Stomach (tissue), 9 donors: ENCODE results near the gene TMEM222. TPM values are rescaled to one million over a fixed set of nuclear protein-coding genes. Genes with fewer than 3 reads are reported as not detected.

ENCODE experiments used
- DNase-seq, 2 donors: peaks; one replicate each; pipeline versions ENCODE4 v3.0.0 to v3.0.0-alpha.2; 2013 to 2019
- H3K27ac ChIP-seq, 5 donors: fragments of 200-600 bp in 4 of 5; sonication (generic) in 4 of 5; one replicate each; pipeline ENCODE4 v1.5.1; 2013 to 2019; ENCODE audit warnings: mild to moderate bottlenecking in 1 of 5, moderate library complexity in 1 of 5
- H3K27me3 ChIP-seq, 3 donors: fragments of 200-600 bp; sonication (generic); one replicate each; pipeline ENCODE4 v1.5.1; 2017 to 2019; ENCODE audit warnings: mixed run types in 1 of 3
- H3K36me3 ChIP-seq, 4 donors: fragments of 200-600 bp; sonication (generic); 1 replicate in 3 of 4; 2 replicates in 1 of 4; pipeline ENCODE4 v1.5.1; 2016 to 2019
- H3K4me1 ChIP-seq, 4 donors: fragments of 200-600 bp; sonication (generic); one replicate each; pipeline ENCODE4 v1.5.1; 2016 to 2019
- H3K4me3 ChIP-seq, 4 donors: fragments of 200-600 bp; sonication (generic) in 3 of 4; one replicate each; pipeline ENCODE4 v1.5.1; 2016 to 2019; ENCODE audit warnings: mild to moderate bottlenecking in 1 of 4
- H3K9me3 ChIP-seq, 4 donors: fragments of 200-600 bp; sonication (generic); one replicate each; pipeline ENCODE4 v1.5.1; 2016 to 2019
- CTCF ChIP-seq, 7 experiments: fragments of 450-650 bp in 4 of 7; fragments of 200-600 bp in 3 of 7; sonication (generic) in 3 of 7; IDR thresholded peaks; one replicate each; pipeline ENCODE4 v1.5.1; 2016 to 2019; ENCODE audit warnings: antibody characterized with exemption in 7 of 7, control low read depth in 2 of 7, mild to moderate bottlenecking in 1 of 7
- EP300 ChIP-seq: sonication (generic); formaldehyde crosslinking; IDR thresholded peaks from one replicate; pipeline ENCODE4 v1.6.1; 2017; ENCODE audit warnings: antibody characterized with exemption
- POLR2A ChIP-seq, 4 donors: fragments of 450-650 bp; IDR thresholded peaks; one replicate each; pipeline ENCODE4 v1.6.1; 2016; ENCODE audit warnings: antibody characterized with exemption in 4 of 4, control low read depth in 2 of 4, mild to moderate bottlenecking in 1 of 4, moderate library complexity in 1 of 4
- POLR2AphosphoS5 ChIP-seq, 3 donors: sonication (generic); formaldehyde crosslinking; IDR thresholded peaks; one replicate each; pipeline ENCODE4 v1.6.1; 2016; ENCODE audit warnings: antibody characterized with exemption in 3 of 3
- WGBS, 5 donors: extraction: QIAGEN DNeasy Blood & Tissue Kit in 3 of 5; methylation state at CpG; one replicate each; pipeline versions ENCODE4 v1.1.5 to v1.1.7; 2013 to 2018; 5-methylcytosine and 5-hydroxymethylcytosine counted together
- intact Hi-C: fragments of 100-400 bp; cut with DNase I; formaldehyde crosslinking; loops from one replicate; pipeline ENCODE4 v1.15.1; 2023; ENCODE audit warnings: low total_unique reads
- polyA plus RNA-seq, 3 donors: library from polyadenylated mRNA; stranded (reverse); fragments of 200-250 nt; gene quantifications; one replicate each; pipeline ENCODE4 v1.2.3, GENCODE V29; 2013
- total RNA-seq, 5 donors: library from RNA; depleted of rRNA; stranded (reverse); fragments of >200 nt; gene quantifications; one replicate each; pipeline versions ENCODE4 v1.1.0 to v1.2.3, GENCODE V29; 2014 to 2016
- donor health status: healthy with polysubstance abuse.
- donor health status: Bipolar disorder and iron deficiency.
- donor health status: healthy.

Gene TMEM222
- total and polyA plus RNA-seq, 8 donors: 1.8 to 39.9 (median 18.0) TPM

DNA sequence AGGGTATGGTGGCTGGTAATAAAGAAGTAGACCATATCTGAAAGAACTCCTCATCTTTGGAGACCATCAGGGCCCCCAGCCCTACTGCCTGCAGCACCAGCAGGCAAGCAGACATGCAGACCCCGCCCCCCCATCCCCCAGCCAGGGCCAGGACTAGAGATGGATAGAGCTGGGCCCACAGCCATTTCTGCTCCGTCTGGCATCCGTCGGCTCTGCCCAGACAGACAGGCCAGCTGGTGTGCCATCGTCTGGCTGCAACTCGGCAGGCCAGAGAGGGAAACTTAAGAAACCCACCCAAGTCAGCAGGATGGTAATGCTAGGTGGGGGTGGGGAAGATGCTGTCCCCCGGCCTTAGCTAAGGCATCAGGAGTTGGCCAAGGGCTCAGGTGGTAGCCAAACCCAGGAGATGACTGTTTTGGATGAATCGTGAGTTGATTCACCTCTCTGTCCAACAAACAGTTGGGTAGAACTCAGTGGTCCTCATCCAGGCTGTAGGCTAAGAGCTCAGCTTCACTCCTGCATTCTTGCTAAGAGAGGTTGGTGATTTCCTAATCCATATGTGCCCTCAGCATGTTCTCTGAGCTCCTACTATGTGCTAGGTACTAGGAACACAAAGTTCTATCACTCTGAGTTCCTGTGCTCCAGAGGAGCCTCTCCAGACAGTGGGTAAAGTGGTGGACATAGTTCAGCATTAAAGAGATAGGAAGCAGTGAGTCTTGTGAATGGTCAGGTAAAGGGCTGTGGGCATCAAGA, 23.2 kb upstream of the TMEM222 start:
- Histone ChIP-seq H3K4me1 (peaks cover 15 to 51% (median 31%) of the 10 kb centered on the region in 4 donors), H3K36me3 (peaks cover 62 to 96% (median 93%) of the 10 kb centered on the region in 4 donors), H3K27me3 (no peaks in the 10 kb centered on the region), H3K4me3 (no peak overlapping the region), H3K27ac (peak overlapping the region; percentile 46 to 90 (median 88)), H3K9me3 (no peaks in the 10 kb centered on the region)
- peak in 1 of 2 donors; percentile 73 for DNase-seq
- TF ChIP-seq POLR2A (IDR thresholded peaks at IDR 0.05) (no peak), CTCF (IDR thresholded peaks at IDR 0.05) (no peak), EP300 (no peak), POLR2AphosphoS5 (IDR thresholded peaks at IDR 0.05) (no peak)
- 64 to 85% (median 78%) methylated on average over 5 to 8 of the region's 8 CpGs for WGBS, 5 donors
- intact Hi-C loops: no loop called here

DNA sequence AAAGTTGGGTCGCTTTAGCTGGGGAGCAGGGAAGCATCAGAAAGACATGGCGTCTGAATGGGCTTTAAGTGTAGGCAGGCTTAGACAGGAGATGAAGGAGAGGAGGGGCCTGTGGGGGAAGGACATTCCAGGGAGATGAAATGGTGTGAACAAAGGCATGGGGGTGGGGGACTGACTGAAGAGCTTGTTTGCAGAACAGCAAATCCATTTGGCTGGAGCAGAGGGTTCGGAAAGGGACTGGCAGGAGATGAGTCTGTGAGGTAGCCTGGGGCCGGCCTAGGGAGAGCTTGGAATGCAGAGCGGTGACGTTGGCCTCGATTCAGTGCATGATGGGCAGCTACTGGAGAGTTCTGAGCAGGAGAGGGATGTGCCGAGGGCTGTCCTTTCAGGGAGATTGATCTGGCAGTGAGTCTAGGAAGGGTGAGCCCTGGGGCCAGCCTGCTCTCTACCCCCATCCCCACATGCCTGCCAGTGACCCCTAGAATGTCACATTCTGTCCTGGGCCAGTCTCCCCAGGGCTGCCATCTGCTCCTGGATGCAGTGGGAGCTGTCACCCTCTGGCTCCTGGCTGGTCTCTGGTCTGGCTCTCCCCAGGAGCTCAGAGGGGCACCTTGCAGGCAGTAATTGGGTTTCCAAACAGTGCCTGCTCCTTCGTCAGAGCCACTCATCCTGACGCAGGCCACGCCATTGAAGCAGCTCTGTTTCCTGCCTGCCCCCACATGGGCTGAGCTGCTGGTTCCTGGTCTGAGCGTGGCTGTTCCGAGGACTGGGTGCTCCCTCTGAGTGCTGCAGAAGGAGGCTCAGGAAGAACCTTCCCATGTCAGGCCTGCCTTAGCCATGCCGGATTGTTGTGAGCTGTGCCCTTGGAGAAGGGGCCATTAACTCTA, 22.3 kb upstream of the TMEM222 start:
- peak overlapping the region; percentile 46 to 90 (median 88) for H3K27ac ChIP-seq
- H3K4me1 ChIP-seq: peaks cover 15 to 51% (median 31%) of the 10 kb centered on the region in 4 donors
- peak; percentile 60 for TF ChIP-seq EP300
- TF ChIP-seq CTCF (IDR thresholded peaks at IDR 0.05): no peak
- peak in 2 of 3 donors; percentile 10 to 13 for TF ChIP-seq POLR2AphosphoS5 (IDR thresholded peaks at IDR 0.05)
- peaks cover 58 to 96% (median 93%) of the 10 kb centered on the region in 4 donors for H3K36me3 ChIP-seq
- peak; percentile 48 to 91 for DNase-seq
- no peak overlapping the region for H3K4me3 ChIP-seq
- H3K27me3 ChIP-seq: no peaks in the 10 kb centered on the region
- no peaks in the 10 kb centered on the region for H3K9me3 ChIP-seq
- WGBS, 5 donors: 55 to 76% (median 61%) methylated on average over 12 to 14 of the region's 14 CpGs
- intact Hi-C loops: loop anchor here (5.0 to 10.0 kb wide), 2 partner anchors 93 to 305 kb away; partner anchors contain the start of genes AHDC1 and GPR3

- no peak for TF ChIP-seq EP300
- peak in 6 of 7 experiments; percentile 88 to 100 (median 99) for TF ChIP-seq CTCF (IDR thresholded peaks at IDR 0.05)
- peak in 1 of 3 donors; percentile 65 for TF ChIP-seq POLR2AphosphoS5 (IDR thresholded peaks at IDR 0.05)
- no peak for TF ChIP-seq POLR2A (IDR thresholded peaks at IDR 0.05)
- peaks cover 61 to 96% (median 92%) of the 10 kb centered on the region in 4 donors for H3K36me3 ChIP-seq
- DNase-seq: peak; percentile 85 to 97
- 22 to 55% (median 45%) methylated on average over 2 to 5 of the region's 5 CpGs for WGBS, 5 donors
- H3K4me3 ChIP-seq: no peak overlapping the region
- no peaks in the 10 kb centered on the region for H3K27me3 ChIP-seq
- H3K4me1 ChIP-seq: peaks cover 15 to 51% (median 31%) of the 10 kb centered on the region in 4 donors
- intact Hi-C loops: loop anchor here (5.0 to 10.0 kb wide), 2 partner anchors 92 to 304 kb away; partner anchors contain the start of genes AHDC1 and GPR3
- no peaks in the 10 kb centered on the region for H3K9me3 ChIP-seq
- peak overlapping the region; percentile 37 to 90 (median 88) for H3K27ac ChIP-seq
These were observed 21.5 kb upstream of the TMEM222 start for GRCh38 chr1:27300341-27301051.
